ENCODE measurements around the gene SNTB2.

Gene SNTB2

GRCh38 chr16:69180011-69180338, 7.0 kb upstream of the SNTB2 start:
- DNase-seq, result no peak

DNA sequence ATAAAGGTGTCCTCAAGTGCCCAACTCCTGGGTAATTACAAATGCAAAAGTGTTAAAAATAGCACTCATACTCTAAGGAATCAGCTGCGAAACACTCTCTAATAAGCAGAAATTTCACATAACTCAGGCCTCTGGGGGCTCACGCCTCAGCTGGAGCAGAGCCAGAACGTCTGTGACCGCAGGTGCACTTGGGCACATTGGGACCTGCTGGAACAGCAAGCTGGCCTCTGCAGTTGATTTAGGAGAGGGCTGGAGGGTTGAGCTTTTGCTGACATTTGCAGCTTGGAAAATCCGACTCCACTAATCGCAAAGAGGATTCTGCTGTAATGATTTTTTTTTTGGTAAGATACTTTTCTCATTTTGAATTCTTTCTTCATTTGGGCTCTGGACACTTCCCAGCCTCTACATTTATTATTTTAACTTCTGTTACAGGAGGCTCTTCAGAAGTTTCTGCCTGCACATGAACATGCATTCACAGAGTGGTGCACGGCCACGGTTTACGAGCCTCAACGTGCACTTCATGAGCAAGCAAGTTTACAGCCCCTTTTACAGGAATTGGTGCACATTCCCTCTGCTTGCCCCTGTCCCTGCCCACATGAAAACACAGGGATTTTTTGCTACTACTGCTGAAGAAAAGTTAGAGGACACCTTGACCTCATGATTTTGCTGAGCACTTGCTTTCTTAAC, 4.1 kb upstream of the SNTB2 start:
- no peak for DNase-seq

DNA sequence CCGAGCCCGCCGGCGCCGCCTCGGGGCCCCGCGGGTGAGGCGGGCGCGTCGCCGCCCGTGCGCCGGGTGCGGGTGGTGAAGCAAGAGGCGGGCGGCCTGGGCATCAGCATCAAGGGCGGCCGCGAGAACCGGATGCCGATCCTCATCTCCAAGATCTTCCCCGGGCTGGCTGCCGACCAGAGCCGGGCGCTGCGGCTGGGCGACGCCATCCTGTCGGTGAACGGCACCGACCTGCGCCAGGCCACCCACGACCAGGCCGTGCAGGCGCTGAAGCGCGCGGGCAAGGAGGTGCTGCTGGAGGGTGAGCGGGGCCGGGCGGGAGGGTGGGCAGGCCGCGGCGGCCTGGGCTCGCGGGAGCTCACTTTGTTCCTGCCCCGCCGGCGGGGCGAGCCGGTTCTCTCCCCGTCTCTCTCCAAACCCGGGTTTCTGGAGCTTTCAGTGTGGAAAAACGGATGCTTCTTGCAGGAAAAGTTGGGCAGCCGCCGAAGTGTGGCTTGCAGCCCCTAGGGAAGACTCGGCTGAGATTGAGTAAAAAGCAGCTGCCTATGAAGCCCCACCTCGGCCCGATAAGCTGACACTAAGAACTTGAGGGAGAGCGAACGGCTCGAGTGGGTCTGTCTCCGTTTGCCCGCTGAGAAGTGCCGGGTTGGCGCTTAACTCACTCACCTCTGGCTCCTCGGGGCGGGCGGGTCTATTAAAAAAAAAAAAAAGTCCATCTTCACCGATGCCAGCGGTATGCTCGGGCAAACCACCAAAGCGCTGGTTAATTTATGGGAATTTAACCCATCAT, 677 bp downstream of the SNTB2 start:
- peak; percentile 32 for DNase-seq

DNA sequence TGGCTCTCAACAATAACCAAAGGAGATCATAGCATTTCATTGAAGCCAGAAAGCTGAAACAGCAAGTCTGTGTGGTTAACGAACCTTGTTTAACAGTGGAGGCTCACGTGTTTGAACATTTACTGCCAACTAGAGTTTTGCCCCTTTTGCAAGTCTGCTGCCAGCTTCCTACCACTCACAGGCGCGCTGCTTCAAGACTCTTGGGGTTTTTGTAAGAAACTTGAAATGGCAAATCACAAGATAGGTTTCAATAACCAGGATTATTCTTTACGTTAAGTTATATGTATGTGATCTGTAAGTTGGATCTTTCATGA, 1.2 kb downstream of the SNTB2 start:
- no peak for DNase-seq

- peak; percentile 78 for DNase-seq
Observed at GRCh38 chr16:69188716-69189115, 1.8 kb downstream of the SNTB2 start.

DNA sequence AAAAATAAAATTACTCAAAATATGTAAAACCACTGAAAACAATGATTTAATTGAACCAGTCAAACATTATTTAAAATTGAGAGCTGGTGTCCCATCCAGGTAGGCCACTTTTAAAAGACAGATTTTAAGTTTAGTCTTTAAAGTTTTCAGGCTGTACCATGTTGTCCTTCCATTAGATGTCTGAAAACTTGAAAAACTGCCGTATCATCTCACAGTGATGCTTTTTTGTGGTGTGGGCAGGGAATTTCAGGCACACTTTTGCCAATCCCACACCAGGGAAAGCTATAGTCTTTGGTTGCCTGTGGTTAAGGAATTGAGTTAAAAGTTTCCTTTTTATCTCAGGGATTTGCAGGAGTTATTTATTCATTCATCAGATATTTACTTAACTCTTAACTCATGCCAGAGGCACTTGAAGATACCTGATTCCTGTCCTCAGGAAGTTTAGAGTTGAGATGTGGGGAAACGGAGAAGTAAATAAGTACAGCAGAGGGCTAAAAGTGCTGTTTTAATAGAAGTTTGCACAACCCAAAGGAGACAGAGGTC, 3.2 kb downstream of the SNTB2 start:
- DNase-seq, result no peak

GRCh38 chr16:69190598-69190997, 3.6 kb downstream of the SNTB2 start:
- DNase-seq, result no peak

GRCh38 chr16:69191136-69191535, 4.2 kb downstream of the SNTB2 start:
- DNase-seq, result no peak

DNA sequence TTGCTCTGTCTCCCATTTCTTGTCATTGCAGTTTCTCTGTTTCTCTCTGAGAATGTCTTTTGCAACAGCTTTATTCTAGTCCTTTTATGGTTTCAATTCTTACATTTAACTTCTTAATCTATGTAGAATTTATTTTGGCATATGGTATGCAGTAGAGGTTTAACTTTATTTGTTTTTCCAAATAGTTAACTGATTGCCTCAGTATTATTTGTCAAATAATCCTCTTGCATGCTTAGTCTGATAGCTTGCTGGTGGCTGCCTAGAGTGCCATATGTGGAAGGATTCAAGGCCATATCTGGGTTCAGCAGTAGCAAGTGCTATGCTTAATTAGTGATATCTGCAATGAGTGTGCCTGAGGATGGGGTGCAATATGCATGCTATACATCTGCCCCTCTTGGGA, 6.9 kb downstream of the SNTB2 start:
- DNase-seq, result peak; percentile 78

DNA sequence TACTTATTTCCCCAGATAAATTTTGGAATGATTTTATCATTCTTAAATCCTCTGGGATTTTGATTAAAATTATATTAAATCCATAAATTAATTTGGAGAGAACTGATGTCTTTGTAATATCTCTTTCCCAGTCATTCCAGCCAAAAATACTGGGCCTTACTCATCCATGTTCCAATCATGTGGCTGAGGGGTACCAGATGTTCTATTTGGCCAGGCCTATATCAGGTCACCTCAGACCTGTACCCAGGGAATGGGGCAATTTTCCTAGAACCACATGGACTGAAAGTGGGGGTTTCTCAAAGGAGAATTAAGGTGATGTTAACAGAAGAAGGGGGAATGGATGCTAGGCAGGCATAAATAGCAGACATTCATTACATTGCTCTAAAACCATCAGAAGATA, 7.5 kb downstream of the SNTB2 start:
- DNase-seq, result no peak

DNA sequence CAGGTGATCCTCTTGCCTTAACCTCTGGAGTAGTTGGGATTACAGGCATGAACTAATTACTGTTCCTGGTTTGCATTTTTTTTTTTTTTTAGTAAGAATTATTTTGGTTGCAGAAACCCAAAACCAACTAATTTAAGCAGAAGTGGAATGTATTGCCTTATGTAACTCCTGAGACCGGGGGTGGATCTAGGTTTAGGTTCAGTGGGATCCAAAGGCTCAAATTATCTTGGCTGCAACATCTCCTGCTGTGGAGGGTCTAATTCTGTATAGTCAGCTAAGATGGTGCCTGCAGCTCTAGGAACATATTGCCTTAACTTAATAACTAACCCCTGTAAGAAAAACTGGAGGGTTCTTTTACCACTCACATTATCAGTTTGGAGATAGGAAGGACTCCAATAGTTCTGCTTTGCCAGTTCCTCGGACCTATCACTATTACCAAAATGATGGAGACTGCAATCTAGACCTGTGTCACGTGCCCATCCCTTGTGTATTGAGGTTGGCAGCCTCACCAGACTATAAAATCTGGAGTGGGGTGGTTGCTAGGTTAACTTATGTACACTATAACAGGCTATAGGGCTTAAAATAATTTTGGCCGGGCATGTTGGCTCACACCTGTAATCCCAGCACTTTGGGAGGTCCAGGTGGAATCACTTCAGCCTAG, 8.5 kb downstream of the SNTB2 start:
- no peak for DNase-seq

GRCh38 chr16:69197573-69197972, 10.6 kb downstream of the SNTB2 start:
- no peak for DNase-seq

DNA sequence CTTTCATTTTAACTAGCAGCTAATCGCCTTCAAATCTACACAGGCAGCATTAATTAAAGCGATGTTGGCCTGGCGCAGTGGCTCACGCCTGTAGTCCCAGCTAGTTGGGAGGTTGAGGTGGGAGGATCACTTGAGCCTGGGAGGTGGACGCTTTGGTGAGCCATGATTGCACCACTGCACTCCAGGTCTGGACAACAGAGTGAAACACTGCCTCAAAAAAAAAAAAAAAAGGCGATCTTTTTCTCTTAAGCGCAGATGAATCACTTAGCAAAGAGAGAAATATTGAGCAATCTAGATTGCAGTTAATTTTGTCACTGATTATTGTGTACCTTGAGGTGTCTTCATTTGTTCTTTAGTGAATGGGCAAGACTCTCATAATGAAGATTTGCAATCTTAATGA, 12.4 kb downstream of the SNTB2 start:
- no peak for DNase-seq

DNA sequence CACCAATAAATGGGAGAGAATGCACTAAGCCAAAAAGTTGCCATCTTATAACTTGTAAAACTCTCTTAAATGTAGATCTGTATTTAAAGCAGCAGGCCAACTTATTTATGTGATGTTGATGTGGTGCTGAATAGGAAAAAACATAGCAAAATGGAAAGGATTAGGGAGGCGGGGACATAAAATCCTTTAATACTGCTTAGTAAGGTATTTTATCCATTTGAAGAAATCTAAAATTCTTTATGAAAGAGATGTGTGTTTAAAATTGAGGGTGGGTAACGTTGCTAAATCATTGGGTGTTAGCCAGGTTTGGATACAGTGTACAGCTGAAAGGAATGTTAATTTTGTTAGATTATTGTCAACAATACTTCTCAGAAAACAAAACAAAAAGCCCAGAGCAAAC, 14.3 kb downstream of the SNTB2 start:
- no peak for DNase-seq

GRCh38 chr16:69201787-69202186, 14.8 kb downstream of the SNTB2 start:
- no peak for DNase-seq

GRCh38 chr16:69204172-69204571, 17.2 kb downstream of the SNTB2 start:
- peak; percentile 70 for DNase-seq

- no peak for DNase-seq
Observed at GRCh38 chr16:69209735-69210134, 22.8 kb downstream of the SNTB2 start.

- peak; percentile 53 for DNase-seq
Observed at GRCh38 chr16:69217433-69217832, 30.5 kb downstream of the SNTB2 start.

DNA sequence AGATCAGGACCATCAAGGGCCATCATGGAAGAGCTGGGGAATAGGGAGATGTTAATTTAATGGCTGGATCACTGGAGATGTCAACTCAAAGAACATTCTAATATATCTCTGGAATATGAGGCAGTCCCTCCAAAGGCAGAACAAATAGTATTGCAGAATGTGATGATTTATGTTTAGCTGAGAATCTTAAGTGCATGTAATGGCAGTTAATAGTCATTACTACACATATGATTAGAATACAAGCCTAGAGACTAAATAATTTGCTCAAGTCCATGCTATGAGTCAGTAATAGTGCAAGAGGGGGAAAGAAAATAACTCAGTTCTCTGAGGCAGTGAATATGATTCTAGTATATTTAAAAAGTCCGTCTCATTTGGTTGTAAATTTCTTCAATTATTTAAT, 32.3 kb downstream of the SNTB2 start:
- no peak for DNase-seq

DNA sequence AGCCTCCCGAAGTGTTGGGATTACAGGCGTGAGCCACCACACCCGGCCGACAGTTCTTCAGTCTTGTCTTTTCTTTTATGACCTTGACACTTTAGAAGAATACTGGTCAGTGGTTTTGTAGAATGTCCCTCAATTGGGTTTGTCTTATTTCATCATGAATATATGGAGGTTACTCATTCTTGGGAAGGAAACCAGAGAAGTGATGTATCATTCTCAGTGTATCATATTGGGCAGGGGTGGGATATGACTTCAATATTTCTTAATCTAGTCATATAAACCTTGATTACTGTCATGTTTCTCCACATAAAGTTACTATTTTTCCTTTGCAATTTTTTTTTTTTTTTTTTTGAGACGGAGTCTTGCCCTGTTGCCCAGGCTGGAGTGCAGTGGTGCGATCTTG, 36.9 kb downstream of the SNTB2 start:
- peak; percentile 39 for DNase-seq

DNA sequence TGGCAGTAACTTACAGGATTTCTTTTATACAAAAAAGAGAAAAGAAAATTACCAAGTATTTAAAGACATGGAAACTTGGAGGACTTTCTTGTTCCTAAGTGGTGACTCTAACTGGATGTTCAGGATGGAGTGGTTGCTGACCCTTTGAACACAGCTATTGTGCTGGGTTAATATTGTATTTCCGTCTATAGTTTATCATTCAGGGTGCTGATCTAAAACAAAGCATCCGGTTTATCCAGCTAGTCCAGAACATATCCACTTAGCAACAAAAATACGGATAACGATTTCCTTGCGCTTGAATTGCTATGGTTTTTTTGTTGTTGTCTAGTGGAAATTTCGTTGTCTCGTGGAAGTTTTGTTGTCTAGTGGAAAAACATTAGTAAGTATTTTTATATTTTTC, 38.2 kb downstream of the SNTB2 start:
- DNase-seq, result no peak

DNA sequence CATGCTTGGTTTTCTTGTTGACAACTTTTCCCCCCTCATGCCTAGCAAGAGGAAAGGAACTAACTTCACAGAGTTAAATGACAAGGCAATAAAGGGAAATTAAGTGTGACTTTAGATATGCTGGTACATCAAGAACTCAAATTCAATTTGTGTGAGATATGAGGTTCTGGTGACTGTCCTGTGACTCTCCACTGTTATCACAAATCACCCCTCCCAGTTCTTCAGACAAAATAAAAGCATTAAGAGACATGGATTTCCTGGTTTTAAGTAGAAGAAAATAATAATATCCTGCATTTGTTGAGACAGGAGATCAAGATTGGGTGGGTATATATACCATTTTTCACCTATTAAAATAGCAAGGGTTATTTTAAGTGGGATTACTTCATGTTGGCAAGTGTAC, 46.2 kb downstream of the SNTB2 start:
- DNase-seq, result no peak

GRCh38 chr16:69234460-69234859, 47.5 kb downstream of the SNTB2 start:
- DNase-seq, result no peak

- DNase-seq, result no peak
Observed at GRCh38 chr16:69236319-69236718, 49.4 kb downstream of the SNTB2 start.

All from fibroblast of skin of scalp (primary cell).